Ishikawa (cell line): Measurements from ENCODE around the gene RUNX1.

Experiments
- RAD21 ChIP-seq: IDR thresholded peaks from 2 replicates; pipeline ENCODE4 v1.6.1; 2012; ENCODE audit warnings: low read depth
- TAF1 ChIP-seq: IDR thresholded peaks from 2 replicates; pipeline ENCODE4 v1.6.1; 2012; ENCODE audit warnings: low read depth, mild to moderate bottlenecking
- ZBTB7A ChIP-seq: IDR thresholded peaks from 2 replicates; pipeline ENCODE4 v1.6.1; 2012; ENCODE audit warnings: low read depth

DNA sequence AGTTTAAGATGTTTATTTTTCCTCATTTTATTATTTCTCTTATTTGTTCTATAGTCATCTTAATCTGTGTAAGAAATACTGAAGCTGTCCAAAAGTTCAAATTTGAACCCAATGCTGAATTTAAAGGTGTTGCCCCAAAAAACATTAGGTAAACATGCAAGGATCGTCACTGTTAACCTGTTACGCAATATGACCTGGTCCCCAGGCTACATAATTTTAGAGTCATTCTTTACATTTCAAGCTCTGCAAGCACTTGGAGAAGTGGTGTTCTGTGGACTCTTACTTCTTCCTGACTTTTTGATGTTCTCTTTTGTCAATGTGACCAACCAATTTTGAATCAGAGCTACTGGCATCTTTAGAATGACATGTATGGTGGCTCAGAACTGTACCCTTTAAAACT, 274.4 kb downstream of the RUNX1 start:
- TF ChIP-seq TAF1 = no peak
- no peak for TF ChIP-seq RAD21
- TF ChIP-seq ZBTB7A = no peak
